ENCODE results near the gene ST7. TPM values are rescaled to one million over a fixed set of nuclear protein-coding genes. Genes with fewer than 3 reads are reported as not detected.

The ST7 gene
- total and polyA plus RNA-seq, 2 experiments from 2014 or later = 9.9 to 18.3 TPM

DNA sequence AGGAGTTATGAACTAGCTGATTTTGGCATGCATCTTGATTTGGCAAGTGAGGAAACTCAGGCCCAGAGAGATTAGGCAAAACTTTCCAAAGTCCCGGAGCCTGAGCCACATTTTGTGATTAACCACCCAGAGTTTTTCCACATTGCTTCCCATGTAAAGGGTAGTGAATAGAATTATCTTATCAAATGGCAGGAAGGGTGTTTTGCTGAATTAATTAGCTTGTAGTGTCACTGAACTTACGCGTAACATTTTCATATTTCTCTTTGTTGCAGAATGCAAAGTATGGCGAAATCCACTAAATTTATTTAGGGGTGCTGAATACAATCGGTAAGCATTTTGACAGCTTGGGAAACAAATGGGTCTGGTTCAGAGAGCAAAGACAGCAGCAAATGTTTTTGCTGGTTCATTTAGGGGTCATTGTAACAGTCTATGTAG is 176.2 kb downstream of the ST7 start:
- H3K9me3 Mint-ChIP-seq = no peaks in the 10 kb centered on the region
- DNase-seq (ENCODE audit: low spot score) (no peak), ATAC-seq (no peak)
- no peaks in the 10 kb centered on the region for H3K27me3 Mint-ChIP-seq (ENCODE audit: insufficient read depth, low read depth, poor library complexity)
- H3K9me2 ChIP-seq (ENCODE audit: insufficient read depth) = no peaks in the 10 kb centered on the region
- H4K20me1 ChIP-seq (replicated peaks; ENCODE audit: insufficient read depth) = no peaks in the 10 kb centered on the region
- H3K27ac Mint-ChIP-seq = no peak overlapping the region
- H3F3A ChIP-seq (replicated peaks; ENCODE audit: low read depth) = no peaks in the 10 kb centered on the region
- no peaks in the 10 kb centered on the region for H3K27me3 ChIP-seq (ENCODE audit: insufficient read depth)
- H3K4me1 Mint-ChIP-seq = peaks cover 24% of the 10 kb centered on the region
- H2AFZ ChIP-seq = no peak overlapping the region
- no peak overlapping the region for H3K27ac ChIP-seq (ENCODE audit: low read depth)
- H3K4me3 Mint-ChIP-seq = no peak overlapping the region
- H3K36me3 Mint-ChIP-seq (ENCODE audit: low read depth) = peaks cover 5% of the 10 kb centered on the region; the same call in 2 of the 3 replicates
- no peaks in the 10 kb centered on the region for H3K36me3 ChIP-seq (ENCODE audit: insufficient read depth)
- TF ChIP-seq, protein P1, sequence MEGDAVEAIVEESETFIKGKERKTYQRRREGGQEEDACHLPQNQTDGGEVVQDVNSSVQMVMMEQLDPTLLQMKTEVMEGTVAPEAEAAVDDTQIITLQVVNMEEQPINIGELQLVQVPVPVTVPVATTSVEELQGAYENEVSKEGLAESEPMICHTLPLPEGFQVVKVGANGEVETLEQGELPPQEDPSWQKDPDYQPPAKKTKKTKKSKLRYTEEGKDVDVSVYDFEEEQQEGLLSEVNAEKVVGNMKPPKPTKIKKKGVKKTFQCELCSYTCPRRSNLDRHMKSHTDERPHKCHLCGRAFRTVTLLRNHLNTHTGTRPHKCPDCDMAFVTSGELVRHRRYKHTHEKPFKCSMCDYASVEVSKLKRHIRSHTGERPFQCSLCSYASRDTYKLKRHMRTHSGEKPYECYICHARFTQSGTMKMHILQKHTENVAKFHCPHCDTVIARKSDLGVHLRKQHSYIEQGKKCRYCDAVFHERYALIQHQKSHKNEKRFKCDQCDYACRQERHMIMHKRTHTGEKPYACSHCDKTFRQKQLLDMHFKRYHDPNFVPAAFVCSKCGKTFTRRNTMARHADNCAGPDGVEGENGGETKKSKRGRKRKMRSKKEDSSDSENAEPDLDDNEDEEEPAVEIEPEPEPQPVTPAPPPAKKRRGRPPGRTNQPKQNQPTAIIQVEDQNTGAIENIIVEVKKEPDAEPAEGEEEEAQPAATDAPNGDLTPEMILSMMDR (conservative IDR thresholded peaks at IDR 0.05; ENCODE audit: low read depth in 2 of 2) = no peak
- TF ChIP-seq ZNF331 (CRISPR knock-in tag; IDR thresholded peaks at IDR 0.05; ENCODE audit: low read depth) = no peak
- TF ChIP-seq, protein P2, sequence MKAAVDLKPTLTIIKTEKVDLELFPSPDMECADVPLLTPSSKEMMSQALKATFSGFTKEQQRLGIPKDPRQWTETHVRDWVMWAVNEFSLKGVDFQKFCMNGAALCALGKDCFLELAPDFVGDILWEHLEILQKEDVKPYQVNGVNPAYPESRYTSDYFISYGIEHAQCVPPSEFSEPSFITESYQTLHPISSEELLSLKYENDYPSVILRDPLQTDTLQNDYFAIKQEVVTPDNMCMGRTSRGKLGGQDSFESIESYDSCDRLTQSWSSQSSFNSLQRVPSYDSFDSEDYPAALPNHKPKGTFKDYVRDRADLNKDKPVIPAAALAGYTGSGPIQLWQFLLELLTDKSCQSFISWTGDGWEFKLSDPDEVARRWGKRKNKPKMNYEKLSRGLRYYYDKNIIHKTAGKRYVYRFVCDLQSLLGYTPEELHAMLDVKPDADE (IDR thresholded peaks at IDR 0.05) = no peak
- TF ChIP-seq EZH2 (IDR thresholded peaks at IDR 0.05; ENCODE audit: low read depth, unreplicated experiment) = no peak
- TF ChIP-seq STAT1 (IDR thresholded peaks at IDR 0.05; ENCODE audit: unreplicated experiment) = no peak
- no peak for TF ChIP-seq NANOG (IDR thresholded peaks at IDR 0.05; ENCODE audit: borderline replicate concordance)
- no peak for TF ChIP-seq ZNF114 (CRISPR knock-in tag; IDR thresholded peaks at IDR 0.05)
- no peak for TF ChIP-seq CREB1 (CRISPR knock-in tag; IDR thresholded peaks at IDR 0.05; ENCODE audit: low read depth)
- TF ChIP-seq, protein P3, sequence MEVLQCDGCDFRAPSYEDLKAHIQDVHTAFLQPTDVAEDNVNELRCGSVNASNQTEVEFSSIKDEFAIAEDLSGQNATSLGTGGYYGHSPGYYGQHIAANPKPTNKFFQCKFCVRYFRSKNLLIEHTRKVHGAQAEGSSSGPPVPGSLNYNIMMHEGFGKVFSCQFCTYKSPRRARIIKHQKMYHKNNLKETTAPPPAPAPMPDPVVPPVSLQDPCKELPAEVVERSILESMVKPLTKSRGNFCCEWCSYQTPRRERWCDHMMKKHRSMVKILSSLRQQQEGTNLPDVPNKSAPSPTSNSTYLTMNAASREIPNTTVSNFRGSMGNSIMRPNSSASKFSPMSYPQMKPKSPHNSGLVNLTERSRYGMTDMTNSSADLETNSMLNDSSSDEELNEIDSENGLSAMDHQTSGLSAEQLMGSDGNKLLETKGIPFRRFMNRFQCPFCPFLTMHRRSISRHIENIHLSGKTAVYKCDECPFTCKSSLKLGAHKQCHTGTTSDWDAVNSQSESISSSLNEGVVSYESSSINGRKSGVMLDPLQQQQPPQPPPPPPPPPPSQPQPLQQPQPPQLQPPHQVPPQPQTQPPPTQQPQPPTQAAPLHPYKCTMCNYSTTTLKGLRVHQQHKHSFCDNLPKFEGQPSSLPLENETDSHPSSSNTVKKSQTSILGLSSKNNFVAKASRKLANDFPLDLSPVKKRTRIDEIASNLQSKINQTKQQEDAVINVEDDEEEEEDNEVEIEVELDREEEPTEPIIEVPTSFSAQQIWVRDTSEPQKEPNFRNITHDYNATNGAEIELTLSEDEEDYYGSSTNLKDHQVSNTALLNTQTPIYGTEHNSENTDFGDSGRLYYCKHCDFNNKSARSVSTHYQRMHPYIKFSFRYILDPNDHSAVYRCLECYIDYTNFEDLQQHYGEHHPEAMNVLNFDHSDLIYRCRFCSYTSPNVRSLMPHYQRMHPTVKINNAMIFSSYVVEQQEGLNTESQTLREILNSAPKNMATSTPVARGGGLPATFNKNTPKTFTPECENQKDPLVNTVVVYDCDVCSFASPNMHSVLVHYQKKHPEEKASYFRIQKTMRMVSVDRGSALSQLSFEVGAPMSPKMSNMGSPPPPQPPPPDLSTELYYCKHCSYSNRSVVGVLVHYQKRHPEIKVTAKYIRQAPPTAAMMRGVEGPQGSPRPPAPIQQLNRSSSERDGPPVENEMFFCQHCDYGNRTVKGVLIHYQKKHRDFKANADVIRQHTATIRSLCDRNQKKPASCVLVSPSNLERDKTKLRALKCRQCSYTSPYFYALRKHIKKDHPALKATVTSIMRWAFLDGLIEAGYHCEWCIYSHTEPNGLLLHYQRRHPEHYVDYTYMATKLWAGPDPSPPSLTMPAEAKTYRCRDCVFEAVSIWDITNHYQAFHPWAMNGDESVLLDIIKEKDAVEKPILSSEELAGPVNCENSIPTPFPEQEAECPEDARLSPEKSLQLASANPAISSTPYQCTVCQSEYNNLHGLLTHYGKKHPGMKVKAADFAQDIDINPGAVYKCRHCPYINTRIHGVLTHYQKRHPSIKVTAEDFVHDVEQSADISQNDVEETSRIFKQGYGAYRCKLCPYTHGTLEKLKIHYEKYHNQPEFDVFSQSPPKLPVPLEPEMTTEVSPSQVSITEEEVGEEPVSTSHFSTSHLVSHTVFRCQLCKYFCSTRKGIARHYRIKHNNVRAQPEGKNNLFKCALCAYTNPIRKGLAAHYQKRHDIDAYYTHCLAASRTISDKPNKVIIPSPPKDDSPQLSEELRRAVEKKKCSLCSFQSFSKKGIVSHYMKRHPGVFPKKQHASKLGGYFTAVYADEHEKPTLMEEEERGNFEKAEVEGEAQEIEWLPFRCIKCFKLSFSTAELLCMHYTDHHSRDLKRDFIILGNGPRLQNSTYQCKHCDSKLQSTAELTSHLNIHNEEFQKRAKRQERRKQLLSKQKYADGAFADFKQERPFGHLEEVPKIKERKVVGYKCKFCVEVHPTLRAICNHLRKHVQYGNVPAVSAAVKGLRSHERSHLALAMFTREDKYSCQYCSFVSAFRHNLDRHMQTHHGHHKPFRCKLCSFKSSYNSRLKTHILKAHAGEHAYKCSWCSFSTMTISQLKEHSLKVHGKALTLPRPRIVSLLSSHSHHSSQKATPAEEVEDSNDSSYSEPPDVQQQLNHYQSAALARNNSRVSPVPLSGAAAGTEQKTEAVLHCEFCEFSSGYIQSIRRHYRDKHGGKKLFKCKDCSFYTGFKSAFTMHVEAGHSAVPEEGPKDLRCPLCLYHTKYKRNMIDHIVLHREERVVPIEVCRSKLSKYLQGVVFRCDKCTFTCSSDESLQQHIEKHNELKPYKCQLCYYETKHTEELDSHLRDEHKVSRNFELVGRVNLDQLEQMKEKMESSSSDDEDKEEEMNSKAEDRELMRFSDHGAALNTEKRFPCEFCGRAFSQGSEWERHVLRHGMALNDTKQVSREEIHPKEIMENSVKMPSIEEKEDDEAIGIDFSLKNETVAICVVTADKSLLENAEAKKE (CRISPR knock-in tag; IDR thresholded peaks at IDR 0.05) = no peak
- TF ChIP-seq JUNB (IDR thresholded peaks at IDR 0.05; ENCODE audit: unreplicated experiment) = no peak
- TF ChIP-seq EZH2phosphoT487 (IDR thresholded peaks at IDR 0.05; ENCODE audit: unreplicated experiment) = no peak
- TF ChIP-seq, protein P4, sequence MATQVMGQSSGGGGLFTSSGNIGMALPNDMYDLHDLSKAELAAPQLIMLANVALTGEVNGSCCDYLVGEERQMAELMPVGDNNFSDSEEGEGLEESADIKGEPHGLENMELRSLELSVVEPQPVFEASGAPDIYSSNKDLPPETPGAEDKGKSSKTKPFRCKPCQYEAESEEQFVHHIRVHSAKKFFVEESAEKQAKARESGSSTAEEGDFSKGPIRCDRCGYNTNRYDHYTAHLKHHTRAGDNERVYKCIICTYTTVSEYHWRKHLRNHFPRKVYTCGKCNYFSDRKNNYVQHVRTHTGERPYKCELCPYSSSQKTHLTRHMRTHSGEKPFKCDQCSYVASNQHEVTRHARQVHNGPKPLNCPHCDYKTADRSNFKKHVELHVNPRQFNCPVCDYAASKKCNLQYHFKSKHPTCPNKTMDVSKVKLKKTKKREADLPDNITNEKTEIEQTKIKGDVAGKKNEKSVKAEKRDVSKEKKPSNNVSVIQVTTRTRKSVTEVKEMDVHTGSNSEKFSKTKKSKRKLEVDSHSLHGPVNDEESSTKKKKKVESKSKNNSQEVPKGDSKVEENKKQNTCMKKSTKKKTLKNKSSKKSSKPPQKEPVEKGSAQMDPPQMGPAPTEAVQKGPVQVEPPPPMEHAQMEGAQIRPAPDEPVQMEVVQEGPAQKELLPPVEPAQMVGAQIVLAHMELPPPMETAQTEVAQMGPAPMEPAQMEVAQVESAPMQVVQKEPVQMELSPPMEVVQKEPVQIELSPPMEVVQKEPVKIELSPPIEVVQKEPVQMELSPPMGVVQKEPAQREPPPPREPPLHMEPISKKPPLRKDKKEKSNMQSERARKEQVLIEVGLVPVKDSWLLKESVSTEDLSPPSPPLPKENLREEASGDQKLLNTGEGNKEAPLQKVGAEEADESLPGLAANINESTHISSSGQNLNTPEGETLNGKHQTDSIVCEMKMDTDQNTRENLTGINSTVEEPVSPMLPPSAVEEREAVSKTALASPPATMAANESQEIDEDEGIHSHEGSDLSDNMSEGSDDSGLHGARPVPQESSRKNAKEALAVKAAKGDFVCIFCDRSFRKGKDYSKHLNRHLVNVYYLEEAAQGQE (IDR thresholded peaks at IDR 0.05; ENCODE audit: unreplicated experiment) = no peak
- no peak for TF ChIP-seq POLR2AphosphoS5 (IDR thresholded peaks at IDR 0.05; ENCODE audit: low read depth)
- H3K4me2 ChIP-seq = no peak overlapping the region
- no peaks in the 10 kb centered on the region for H3K79me2 ChIP-seq (replicated peaks; ENCODE audit: insufficient read depth)
- peaks cover 20% of the 10 kb centered on the region for H3K4me1 ChIP-seq (ENCODE audit: insufficient read depth)
- H3K4me3 ChIP-seq = no peak overlapping the region
